Anterior cingulate cortex (tissue), 58 donors: ENCODE results near the gene APLN.

Experiments
- DNase-seq, 58 donors: peaks; one replicate each; lab custom pipeline; 2025; lab: John Stamatoyannopoulos, UW

The APLN gene

GRCh38 chrX:129608496-129608895 lies 46.3 kb downstream of the APLN start:
- no peak for DNase-seq

DNA sequence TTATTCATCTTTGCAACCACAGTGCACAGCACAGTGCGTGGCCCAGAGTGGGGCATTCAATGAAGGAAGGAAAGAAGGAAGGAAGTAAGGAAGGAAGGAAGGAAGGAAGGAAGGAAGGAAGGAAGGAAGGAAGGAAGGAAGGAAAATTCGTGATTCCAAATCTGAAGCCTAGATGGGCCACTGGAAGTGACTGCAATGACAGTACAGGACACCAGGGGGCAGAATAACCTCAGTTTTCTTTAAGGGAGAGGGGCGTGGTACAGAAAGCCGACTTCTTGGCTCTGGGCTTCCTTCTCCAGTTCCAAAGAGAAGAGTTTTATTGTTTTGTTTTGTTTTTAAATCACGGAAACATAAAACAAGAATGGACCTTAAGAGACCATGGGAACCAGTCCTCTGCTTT lies 47.8 kb downstream of the APLN start:
- DNase-seq = peak in 44 of 58 donors; percentile 0 to 67 (median 10)

- peak in 41 of 58 donors; percentile 0 to 68 (median 23) for DNase-seq
These were observed 53.8 kb downstream of the APLN start for GRCh38 chrX:129600981-129601424.

GRCh38 chrX:129599996-129600395 lies 54.8 kb downstream of the APLN start:
- DNase-seq = no peak

DNA sequence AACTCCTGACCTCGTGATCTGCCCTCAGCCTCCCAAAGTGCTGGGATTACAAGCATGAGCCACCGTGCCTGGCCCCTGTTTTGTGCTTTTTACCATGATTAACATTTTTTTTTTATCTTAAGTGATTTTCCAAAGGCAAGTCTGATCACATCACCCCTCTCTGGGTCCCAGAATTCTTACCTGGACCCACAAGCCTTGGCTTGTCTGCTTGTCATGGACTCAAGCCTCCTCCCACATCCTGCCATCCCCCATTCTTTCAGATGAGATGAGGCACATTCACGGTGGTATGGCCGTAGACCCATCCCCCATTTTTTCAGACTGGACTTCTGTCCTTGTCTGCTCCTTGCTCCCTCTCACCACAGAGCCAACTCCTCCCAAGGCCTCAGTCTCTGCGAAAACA lies 55.3 kb downstream of the APLN start:
- DNase-seq = no peak

- DNase-seq = no peak
These were observed 56.9 kb downstream of the APLN start for GRCh38 chrX:129597905-129598304.

GRCh38 chrX:129596077-129596476 lies 58.7 kb downstream of the APLN start:
- no peak for DNase-seq
